Measurements from ENCODE around the gene TMEM89. TPM values are rescaled to one million over a fixed set of nuclear protein-coding genes. Genes with fewer than 3 reads are reported as not detected.
A peak's percentile ranks its signal among the peaks of the same experiment; 100 is the strongest.

Gene TMEM89, protein sequence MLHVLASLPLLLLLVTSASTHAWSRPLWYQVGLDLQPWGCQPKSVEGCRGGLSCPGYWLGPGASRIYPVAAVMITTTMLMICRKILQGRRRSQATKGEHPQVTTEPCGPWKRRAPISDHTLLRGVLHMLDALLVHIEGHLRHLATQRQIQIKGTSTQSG
- under 1 TPM in 1 of 12 donors, not detected in 11; 0.51 TPM for polyA plus RNA-seq (ENCODE audit: insufficient read length in 12 of 12)
- long read RNA-seq, donor 1 = 0 reads
- long read RNA-seq, donor 2 = 0 reads
- long read RNA-seq, donor 3 = 0 reads
- long read RNA-seq, donor 4 = 0 reads
- long read RNA-seq, donor 5 = 0 reads
- long read RNA-seq, donor 6 = 0 reads
- long read RNA-seq, donor 7 = 0 reads
- long read RNA-seq, donor 8 = 0 reads
- long read RNA-seq, donor 9 = 0 reads
- long read RNA-seq, donor 10 = 0 reads
- long read RNA-seq, donor 11 = 0 reads

DNA sequence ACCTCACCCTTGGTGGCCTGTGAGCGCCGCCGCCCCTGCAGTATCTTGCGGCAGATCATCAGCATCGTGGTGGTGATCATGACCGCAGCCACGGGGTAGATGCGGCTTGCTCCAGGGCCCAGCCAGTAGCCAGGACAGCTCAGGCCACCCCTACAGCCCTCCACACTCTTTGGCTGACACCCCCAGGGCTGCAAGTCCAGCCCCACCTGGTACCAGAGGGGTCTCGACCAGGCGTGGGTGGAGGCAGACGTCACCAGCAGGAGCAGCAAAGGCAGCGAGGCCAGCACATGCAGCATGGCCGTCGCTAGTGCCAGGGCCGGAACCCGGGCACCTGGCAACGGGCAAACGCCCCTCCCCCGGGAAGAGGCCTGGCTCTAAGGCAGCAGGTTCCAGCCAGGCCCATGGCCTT is at the start of gene TMEM89:
Gene TMEM89, minus strand, starts transcription at position 309 of the 409 bp plus-strand sequence. Its CDS starts 13 bp downstream, at position 296.
- no peak for DNase-seq

DNA sequence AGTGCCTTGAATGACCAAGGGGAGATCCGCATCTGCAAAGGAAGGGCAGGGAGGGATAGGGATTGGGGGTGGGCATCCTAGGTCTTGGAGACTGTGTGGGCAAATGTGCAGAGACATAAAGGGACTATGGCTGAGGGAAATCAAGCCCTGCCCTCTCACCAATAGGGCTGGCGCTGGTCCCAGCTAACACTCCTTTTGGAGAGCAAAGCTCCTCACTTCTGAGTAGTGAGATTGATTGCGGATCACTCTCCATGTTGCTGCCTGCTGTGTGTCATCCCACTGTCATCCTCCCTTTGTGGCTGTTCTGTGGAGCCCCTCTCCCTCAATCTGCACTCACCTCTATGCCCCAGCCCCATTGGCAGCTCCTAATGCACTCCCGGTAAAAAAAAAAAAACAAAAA is 43.4 kb upstream of the TMEM89 start:
- DNase-seq = no peak

DNA sequence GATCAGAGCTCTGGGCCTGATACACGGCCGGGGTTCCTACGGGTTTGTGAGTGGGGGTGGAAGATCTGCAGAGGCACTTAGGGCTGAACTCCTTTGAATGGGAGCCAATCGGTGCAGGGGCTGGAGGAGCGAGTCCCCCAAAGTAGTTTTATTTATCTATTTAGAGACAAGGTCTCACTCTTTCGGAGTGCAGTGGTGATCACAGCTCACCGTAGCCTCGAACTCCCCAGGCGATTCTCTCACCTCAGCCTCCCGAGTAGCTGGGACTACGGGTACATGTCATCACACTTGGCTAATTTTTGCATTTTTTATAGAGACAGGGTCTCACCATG is 42.7 kb upstream of the TMEM89 start:
- no peak for DNase-seq

GRCh38 chr3:48663489-48664312 is 42.1 kb upstream of the TMEM89 start:
- DNase-seq = peak; percentile 83

GRCh38 chr3:48662753-48663488 is 41.4 kb upstream of the TMEM89 start, which contains the start of gene CELSR3:
Gene CELSR3 (minus strand): TSS chr3:48662886. CDS start chr3:48662634, 252 bp downstream.
- DNase-seq = peak; percentile 59

DNA sequence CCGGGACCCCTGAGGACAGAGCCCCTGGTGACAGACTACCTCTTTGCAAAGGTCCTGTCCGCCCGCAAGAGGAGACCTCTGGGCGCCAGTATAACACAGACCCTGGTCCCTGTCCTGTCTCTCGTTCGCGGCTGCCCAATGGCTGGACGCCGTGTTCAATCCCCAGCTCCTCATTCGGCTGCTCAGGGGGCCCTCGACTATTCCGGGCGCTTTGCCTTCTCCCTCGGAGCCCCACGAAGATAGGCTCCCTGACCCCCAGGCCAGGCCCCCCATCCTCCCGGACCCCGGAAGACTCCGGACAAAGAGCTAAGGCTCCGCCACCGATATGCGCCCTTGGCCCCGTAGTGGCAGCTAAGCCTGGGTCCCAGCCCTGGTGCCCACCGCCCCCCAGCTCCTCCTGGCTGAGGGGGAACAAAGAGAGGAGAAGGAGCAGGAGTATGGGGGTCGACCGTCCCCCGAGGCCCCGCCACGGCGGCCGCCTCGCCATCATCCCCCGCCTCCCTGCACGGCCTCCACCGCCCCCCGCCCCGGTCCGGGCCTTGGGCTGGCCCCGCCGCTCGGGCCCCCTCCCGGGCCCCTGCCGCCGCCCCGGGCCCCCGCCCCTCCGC is 40.7 kb upstream of the TMEM89 start:
- no peak for DNase-seq

DNA sequence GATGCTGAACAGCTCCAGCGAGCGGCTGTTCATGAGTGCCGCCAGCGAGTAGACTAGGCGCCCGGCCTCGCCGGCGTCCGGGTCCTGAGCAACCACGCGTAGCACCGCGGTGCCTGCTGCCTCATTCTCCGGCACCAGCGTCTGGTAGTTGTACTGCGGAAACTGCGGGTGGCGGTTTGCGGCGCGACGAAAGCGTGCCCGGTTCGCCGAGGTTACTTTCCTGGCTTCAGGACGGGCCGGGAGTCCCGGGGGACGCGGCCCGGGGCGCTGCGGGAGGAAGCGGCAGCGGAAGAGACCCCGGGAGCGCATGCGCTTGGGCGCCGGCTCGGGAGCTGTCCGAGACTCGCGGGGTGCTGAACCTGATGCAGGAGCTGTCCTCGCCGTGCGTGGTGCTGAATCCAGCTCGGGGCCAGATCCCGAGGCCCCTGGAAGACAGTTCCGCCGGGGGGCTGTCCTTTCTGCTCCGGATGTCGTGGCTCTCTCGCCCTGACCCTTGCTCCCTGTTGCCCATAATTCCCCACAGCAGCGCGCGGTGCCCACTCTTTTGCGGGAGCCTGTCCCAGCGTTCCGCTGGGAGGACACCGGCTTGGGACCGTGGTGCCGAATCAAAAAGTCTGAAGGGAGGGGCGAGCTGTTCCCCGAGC is 40.1 kb upstream of the TMEM89 start:
- peak; percentile 74 for DNase-seq

- no peak for DNase-seq
These were observed 39.3 kb upstream of the TMEM89 start for GRCh38 chr3:48660800-48661400.

GRCh38 chr3:48656841-48657281 is 35.3 kb upstream of the TMEM89 start:
- no peak for DNase-seq

GRCh38 chr3:48656061-48656840 is 34.7 kb upstream of the TMEM89 start:
- peak; percentile 66 for DNase-seq

DNA sequence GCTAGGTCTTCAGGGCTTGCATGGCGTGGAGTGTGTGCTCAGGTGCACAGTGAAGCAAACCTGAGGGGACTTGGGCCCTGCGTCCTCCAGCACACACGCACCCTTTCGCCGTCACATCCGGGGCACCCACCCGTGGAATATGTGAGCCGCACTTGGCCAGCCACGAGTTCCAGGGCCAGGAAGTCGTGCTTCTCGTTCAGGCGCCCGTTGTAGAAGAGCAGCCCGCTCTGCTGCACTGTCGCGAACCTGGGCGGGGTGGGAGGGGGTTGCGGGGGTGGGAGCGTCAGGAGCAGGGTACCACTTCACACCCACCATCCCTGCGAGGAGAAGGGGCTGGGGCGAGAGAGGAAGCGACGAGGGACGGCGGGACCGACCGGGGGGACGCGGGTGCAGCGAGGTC is 34.0 kb upstream of the TMEM89 start:
- DNase-seq = no peak

DNA sequence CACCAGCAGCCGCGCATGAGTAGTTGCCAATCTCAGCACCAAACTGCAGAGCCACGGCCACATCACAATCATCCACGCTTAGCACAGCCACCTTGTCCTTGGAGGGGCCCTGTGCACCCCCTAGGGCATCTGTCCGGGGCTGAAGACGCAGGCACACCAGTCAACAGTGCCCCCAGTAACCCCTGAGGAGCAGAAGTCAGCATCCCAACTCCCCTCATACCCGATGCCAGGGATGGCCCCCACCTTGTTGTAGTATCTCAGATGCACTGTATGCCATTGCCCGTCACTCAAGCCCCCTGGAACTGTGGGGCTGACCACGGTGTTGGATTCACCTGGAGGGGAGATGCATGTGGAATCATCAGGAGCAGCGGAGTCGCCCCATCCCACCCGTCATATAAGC is 33.5 kb upstream of the TMEM89 start:
- no peak for DNase-seq

DNA sequence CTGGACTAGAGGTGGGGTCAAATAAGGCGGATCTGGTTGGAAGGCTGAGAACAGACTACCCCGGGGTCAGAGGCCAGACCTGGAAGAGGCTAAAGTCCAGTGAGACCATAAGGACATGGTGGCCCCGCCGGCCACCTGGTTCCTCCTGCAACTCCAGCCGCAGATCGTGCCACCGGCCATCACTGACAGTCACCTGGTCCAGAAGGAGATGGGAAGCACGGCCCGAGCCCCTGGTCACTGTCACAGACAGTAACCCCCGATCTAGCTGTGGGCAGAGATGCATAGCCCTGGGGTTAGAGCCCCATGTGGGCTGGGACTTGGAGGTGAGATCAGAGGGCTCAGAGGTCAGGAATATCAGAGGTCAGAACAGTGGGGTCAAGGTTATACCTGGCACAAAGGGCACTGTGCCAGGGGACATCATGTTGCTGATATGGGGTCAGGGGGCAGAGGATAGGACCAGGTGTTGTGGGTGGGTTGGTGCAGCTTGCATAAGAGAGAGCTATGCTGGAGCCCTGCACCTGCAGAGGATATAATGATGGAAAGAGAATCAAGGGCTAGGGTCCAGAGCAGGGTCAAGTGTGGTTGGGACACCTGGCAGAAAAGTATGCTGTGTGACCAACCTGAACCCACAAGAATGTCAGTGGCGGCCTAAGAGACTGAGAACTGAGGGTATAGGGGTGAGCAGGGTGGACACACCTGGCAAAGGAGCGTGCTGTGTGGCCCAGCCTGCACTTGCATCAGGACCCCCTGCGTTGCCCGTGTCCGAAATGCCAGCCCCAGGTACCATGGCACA is 31.6 kb upstream of the TMEM89 start:
- DNase-seq = no peak

- DNase-seq = no peak
These were observed 30.2 kb upstream of the TMEM89 start for GRCh38 chr3:48651771-48652170.

- no peak for DNase-seq
These were observed 29.2 kb upstream of the TMEM89 start for GRCh38 chr3:48650723-48651122.

- DNase-seq = no peak
These were observed 26.8 kb upstream of the TMEM89 start for GRCh38 chr3:48648188-48648850.

- no peak for DNase-seq
These were observed 26.1 kb upstream of the TMEM89 start for GRCh38 chr3:48647714-48648113.

Data from muscle of arm (tissue), 14 donors.